Lower leg skin (tissue), 4 donors: ENCODE data around the gene B3GALT5. TPM values are rescaled to one million over a fixed set of nuclear protein-coding genes. Genes with fewer than 3 reads are reported as not detected.

Experiments
- DNase-seq, 2 donors: peaks; one replicate each; pipeline ENCODE4 v3.0.0-alpha.2; 2019; ENCODE audit warnings: low spot score in 2 of 2
- H3K4me3 ChIP-seq: fragments of 200-600 bp; sonication (generic); 2 replicates; pipeline ENCODE4 v1.5.1; 2017; ENCODE audit warnings: mild to moderate bottlenecking, low read depth; ENCODE audit not compliant: poor library complexity, severe bottlenecking
- POLR2A ChIP-seq, 2 donors: fragments of 450-650 bp; IDR thresholded peaks; one replicate each; pipeline ENCODE4 v1.6.1; 2016 to 2017; ENCODE audit warnings: antibody characterized with exemption in 2 of 2, mild to moderate bottlenecking in 1 of 2, moderate library complexity in 1 of 2
- WGBS, 2 donors: methylation state at CpG; one replicate each; pipeline ENCODE4 v1.1.5; 2018; 5-methylcytosine and 5-hydroxymethylcytosine counted together
- intact Hi-C: fragments of 100-400 bp; cut with DNase I; formaldehyde crosslinking; loops from one replicate; pipeline ENCODE4 v1.15.0; 2023; ENCODE audit warnings: low total_unique reads
- total RNA-seq, 4 donors: library from RNA; depleted of rRNA; stranded (reverse); fragments of >200 nt; gene quantifications; one replicate each; pipeline ENCODE4 v1.1.0, GENCODE V29; 2016
- TF ChIP-seq, protein P1 (sequence below), 3 donors: fragments of 450-650 bp; IDR thresholded peaks; one replicate each; pipeline ENCODE4 v1.5.1; 2016; ENCODE audit warnings: antibody characterized with exemption in 3 of 3, mild to moderate bottlenecking in 3 of 3, moderate library complexity in 2 of 3

The B3GALT5 gene
- total RNA-seq, 4 donors from 2014 or later, result 0.89 to 7.6 (median 4.1) TPM

- no peak for DNase-seq
- intact Hi-C loops, result no loop called here
- no peak overlapping the region for H3K4me3 ChIP-seq
- 39 to 83% methylated on average over 1 of the region's 1 CpG for WGBS, 2 donors
- TF ChIP-seq, protein P1, sequence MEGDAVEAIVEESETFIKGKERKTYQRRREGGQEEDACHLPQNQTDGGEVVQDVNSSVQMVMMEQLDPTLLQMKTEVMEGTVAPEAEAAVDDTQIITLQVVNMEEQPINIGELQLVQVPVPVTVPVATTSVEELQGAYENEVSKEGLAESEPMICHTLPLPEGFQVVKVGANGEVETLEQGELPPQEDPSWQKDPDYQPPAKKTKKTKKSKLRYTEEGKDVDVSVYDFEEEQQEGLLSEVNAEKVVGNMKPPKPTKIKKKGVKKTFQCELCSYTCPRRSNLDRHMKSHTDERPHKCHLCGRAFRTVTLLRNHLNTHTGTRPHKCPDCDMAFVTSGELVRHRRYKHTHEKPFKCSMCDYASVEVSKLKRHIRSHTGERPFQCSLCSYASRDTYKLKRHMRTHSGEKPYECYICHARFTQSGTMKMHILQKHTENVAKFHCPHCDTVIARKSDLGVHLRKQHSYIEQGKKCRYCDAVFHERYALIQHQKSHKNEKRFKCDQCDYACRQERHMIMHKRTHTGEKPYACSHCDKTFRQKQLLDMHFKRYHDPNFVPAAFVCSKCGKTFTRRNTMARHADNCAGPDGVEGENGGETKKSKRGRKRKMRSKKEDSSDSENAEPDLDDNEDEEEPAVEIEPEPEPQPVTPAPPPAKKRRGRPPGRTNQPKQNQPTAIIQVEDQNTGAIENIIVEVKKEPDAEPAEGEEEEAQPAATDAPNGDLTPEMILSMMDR (IDR thresholded peaks at IDR 0.05), result no peak
- no peak for TF ChIP-seq POLR2A (IDR thresholded peaks at IDR 0.05)
These were observed 23.9 kb upstream of the B3GALT5 start for GRCh38 chr21:39588884-39589283.

DNA sequence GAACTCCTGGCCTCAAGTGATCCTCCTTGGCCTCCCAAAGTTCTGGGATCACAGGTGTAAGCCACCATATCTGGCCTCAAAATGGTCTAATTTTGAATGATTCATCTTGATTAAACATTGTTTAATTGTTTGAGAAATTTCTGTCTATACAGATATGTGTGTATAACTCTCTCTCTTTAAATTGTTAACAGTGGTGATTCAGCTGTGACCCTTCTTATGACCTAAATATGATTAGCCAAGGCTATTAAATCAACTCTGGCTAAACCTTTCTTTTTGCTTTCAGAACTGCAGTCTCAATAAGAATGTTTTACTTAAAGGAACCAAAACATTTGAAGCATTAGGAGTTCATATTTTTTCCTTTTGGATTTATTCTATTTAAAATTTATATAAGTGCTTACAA, 19.2 kb upstream of the B3GALT5 start:
- TF ChIP-seq, protein P1 (IDR thresholded peaks at IDR 0.05), result no peak
- no peak for TF ChIP-seq POLR2A (IDR thresholded peaks at IDR 0.05)
- H3K4me3 ChIP-seq, result no peak overlapping the region
- intact Hi-C loops, result no loop called here
- no peak for DNase-seq

DNA sequence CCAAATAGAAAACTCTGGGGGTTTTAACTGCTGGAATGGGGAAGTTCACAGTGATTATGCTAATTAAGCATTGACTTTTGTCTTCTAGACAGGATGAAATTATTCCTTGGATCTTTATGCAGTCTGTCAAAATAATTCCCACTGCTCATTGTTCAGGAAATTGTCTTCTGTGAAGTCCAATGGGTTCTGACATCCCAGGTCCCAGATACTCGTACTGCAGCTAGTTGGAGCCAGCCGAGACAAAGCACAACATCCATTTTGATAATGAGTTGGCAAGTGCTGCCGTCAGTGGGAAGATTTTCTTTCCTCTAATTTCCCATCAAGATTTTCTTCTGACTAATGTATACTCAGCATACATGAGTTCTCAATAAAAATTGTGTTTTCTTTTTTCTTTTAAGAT, 17.3 kb upstream of the B3GALT5 start:
- no peak for DNase-seq
- H3K4me3 ChIP-seq, result no peak overlapping the region
- no peak for TF ChIP-seq POLR2A (IDR thresholded peaks at IDR 0.05)
- TF ChIP-seq, protein P1 (IDR thresholded peaks at IDR 0.05), result no peak
- intact Hi-C loops, result no loop called here
- WGBS, 2 donors, result 71 to 75% methylated on average over 3 of the region's 3 CpGs

DNA sequence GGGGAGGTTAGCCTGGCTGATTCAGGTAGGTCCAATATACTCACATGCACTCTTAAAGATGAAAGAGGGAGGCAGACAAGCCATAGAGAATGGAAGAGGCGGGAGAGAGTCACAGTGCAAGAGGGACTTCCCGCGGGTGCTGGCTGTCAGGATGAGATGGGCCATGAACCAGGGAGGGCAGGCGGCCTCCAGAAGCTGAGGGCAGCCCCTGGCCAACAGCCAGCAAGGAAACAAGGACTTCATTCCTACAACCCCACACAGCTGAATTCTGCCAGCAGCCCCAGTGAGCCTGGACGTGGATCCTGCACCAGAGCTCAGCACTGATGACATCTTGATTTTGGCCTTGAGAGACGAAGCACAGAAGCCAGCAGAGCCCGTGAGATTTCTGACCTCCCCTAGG, 15.1 kb upstream of the B3GALT5 start:
- intact Hi-C loops, result no loop called here
- no peak for TF ChIP-seq POLR2A (IDR thresholded peaks at IDR 0.05)
- TF ChIP-seq, protein P1 (IDR thresholded peaks at IDR 0.05), result no peak
- WGBS, 2 donors, result 62 to 68% methylated on average over 7 of the region's 7 CpGs
- DNase-seq, result no peak
- H3K4me3 ChIP-seq, result no peak overlapping the region

DNA sequence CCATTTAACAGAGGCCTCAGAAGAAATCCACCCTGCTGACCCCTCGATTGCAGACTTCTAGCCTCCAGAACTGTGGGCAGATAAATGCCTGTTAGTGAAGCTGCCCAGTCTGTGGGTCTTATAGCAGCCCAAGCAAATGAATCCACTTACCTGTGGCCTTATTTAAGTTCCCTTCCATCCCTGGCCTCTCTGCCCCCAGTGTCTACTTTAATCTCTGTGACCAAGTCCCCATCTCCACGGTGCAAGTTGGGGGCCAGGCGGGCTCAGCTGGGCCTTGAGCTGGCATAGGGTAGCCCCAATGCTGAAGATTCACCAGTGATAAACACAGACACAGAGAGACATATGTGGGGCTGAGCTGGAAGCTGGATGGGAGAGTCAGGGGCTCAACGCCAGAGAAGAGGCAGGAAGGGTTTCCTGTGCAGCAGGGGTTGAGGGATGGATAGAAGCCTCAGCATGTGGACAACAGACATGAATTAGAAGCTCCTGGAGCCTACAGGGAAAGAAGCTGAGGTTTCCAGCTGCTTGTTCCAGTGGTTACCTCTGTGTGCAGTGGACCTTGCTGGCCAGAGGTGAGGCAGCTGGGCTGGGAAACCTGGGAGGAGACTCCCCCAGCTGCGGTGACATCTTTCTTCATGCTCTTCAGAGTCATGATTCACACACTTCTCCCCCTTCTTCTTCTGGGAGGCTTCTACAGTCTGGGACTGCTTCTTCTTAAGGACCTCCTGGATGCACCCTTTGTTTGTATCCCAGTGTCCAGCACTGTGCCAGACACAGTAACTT, 13.4 kb upstream of the B3GALT5 start:
- intact Hi-C loops, result no loop called here
- WGBS, 2 donors, result 83 to 85% methylated on average over 5 of the region's 5 CpGs
- H3K4me3 ChIP-seq, result no peak overlapping the region
- TF ChIP-seq, protein P1 (IDR thresholded peaks at IDR 0.05), result no peak
- no peak for TF ChIP-seq POLR2A (IDR thresholded peaks at IDR 0.05)
- DNase-seq, result no peak
